Lower leg skin (tissue), 4 donors: ENCODE results near the gene ANXA4. TPM values are rescaled to one million over a fixed set of nuclear protein-coding genes. Genes with fewer than 3 reads are reported as not detected.

Experiments
- DNase-seq, 2 donors: peaks; one replicate each; pipeline ENCODE4 v3.0.0-alpha.2; 2019; ENCODE audit warnings: low spot score in 2 of 2
- H3K4me3 ChIP-seq: fragments of 200-600 bp; sonication (generic); 2 replicates; pipeline ENCODE4 v1.5.1; 2017; ENCODE audit warnings: mild to moderate bottlenecking, low read depth; ENCODE audit not compliant: poor library complexity, severe bottlenecking
- POLR2A ChIP-seq, 2 donors: fragments of 450-650 bp; IDR thresholded peaks; one replicate each; pipeline ENCODE4 v1.6.1; 2016 to 2017; ENCODE audit warnings: antibody characterized with exemption in 2 of 2, mild to moderate bottlenecking in 1 of 2, moderate library complexity in 1 of 2
- WGBS, 2 donors: methylation state at CpG; one replicate each; pipeline ENCODE4 v1.1.5; 2018; 5-methylcytosine and 5-hydroxymethylcytosine counted together
- intact Hi-C: fragments of 100-400 bp; cut with DNase I; formaldehyde crosslinking; loops from one replicate; pipeline ENCODE4 v1.15.0; 2023; ENCODE audit warnings: low total_unique reads
- total RNA-seq, 4 donors: library from RNA; depleted of rRNA; stranded (reverse); fragments of >200 nt; gene quantifications; one replicate each; pipeline ENCODE4 v1.1.0, GENCODE V29; 2016
- TF ChIP-seq, protein P1 (sequence below), 3 donors: fragments of 450-650 bp; IDR thresholded peaks; one replicate each; pipeline ENCODE4 v1.5.1; 2016; ENCODE audit warnings: antibody characterized with exemption in 3 of 3, mild to moderate bottlenecking in 3 of 3, moderate library complexity in 2 of 3

ANXA4 gene
- total RNA-seq, 4 donors from 2014 or later: 60.2 to 107 (median 64.9) TPM

DNA sequence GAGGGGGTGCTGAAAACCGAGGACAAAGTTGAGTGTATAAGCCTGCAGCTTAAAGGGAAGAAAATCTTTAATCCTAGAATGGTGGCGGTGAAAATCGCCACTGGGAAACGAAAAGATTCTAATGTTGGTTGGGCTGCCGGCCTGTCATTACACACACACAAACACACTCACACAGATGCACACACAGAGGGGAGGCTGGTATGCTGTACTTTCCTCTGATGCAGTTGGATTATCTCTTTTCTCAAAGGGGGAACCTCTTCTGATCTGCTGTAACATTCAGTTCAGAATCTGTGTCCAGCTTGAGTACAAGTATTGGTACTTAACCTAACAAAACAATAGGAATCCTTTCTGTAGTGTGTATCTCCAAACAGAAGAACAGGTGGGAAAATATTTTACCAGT is 39.0 kb downstream of the ANXA4 start:
- no peak for DNase-seq
- 77 to 83% methylated on average over 5 of the region's 5 CpGs for WGBS, 2 donors

DNA sequence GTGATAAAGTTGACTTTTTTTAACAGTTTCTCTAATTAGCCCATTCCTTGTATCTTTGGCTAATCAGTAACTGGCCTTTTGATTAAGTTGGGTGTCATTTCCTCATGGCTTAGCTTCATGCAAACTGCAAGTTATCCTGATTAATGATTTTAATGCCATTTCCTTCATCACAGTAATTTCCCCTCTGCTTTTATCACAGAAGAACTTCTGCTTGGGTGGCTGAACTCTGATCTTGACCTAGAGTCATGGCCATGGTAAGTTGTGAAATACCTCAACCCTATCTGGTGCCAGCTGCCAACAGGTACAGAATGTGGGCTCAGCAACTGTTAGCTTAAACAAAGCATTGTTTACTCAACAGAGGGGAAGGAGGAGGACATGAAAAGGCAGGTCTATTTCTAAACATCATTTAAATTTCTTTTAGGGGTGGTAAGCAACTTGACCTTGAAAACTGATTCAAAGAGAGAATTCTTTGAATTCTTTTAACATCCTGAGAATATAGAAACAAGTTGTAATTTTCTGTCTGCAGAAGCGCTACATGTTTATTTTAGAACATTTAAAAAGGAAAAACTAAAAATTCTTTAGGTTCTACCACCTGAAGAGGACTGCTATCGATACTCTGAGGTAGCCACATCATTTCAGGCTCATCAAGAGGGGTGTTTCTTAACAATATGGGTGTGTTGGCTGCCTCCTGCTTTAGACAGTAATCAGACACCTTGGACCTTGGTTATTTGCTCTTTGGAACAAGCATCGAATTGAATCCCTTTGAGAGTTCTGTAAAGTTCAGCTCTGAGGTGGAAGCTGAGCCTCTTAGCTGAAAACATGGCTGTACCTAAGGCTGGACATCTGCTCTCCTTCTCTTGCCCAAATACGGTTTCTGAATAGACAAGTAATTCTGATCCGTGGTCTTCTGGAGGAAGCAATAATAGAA is 39.7 kb downstream of the ANXA4 start:
- 78 to 79% methylated on average over 5 of the region's 5 CpGs for WGBS, 2 donors
- TF ChIP-seq, protein P1, sequence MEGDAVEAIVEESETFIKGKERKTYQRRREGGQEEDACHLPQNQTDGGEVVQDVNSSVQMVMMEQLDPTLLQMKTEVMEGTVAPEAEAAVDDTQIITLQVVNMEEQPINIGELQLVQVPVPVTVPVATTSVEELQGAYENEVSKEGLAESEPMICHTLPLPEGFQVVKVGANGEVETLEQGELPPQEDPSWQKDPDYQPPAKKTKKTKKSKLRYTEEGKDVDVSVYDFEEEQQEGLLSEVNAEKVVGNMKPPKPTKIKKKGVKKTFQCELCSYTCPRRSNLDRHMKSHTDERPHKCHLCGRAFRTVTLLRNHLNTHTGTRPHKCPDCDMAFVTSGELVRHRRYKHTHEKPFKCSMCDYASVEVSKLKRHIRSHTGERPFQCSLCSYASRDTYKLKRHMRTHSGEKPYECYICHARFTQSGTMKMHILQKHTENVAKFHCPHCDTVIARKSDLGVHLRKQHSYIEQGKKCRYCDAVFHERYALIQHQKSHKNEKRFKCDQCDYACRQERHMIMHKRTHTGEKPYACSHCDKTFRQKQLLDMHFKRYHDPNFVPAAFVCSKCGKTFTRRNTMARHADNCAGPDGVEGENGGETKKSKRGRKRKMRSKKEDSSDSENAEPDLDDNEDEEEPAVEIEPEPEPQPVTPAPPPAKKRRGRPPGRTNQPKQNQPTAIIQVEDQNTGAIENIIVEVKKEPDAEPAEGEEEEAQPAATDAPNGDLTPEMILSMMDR (IDR thresholded peaks at IDR 0.05): peak in 1 of 3 donors; percentile 73
- no peak for TF ChIP-seq POLR2A (IDR thresholded peaks at IDR 0.05)
- no peak for DNase-seq
- intact Hi-C loops: no loop called here
- no peak overlapping the region for H3K4me3 ChIP-seq

More for the DNA sequence above, 39.0 kb downstream of the ANXA4 start:
- intact Hi-C loops: no loop called here
- TF ChIP-seq, protein P1 (IDR thresholded peaks at IDR 0.05): no peak
- TF ChIP-seq POLR2A (IDR thresholded peaks at IDR 0.05): no peak
- no peak overlapping the region for H3K4me3 ChIP-seq

DNA sequence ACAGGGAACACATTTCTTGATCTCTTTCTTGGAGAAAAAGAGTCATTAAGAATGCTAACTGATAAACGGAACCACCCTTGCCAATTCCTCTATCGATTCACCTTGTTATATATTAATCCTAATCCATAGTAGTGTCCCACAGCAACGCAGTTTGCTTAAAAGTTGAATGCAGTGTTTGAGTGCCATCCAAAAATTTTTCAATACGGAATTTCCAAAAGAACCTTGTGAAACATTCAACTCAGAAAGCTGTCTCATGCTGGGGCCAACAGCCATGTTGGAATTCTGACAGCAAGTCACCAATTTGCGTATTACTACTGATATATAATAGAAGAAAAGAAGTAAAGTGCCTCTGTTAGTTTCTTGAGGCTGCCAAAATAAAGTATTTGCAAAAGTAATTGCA is 42.3 kb downstream of the ANXA4 start:
- TF ChIP-seq, protein P1 (IDR thresholded peaks at IDR 0.05): no peak
- TF ChIP-seq POLR2A (IDR thresholded peaks at IDR 0.05): no peak
- no peak for DNase-seq
- WGBS, 2 donors: 86 to 87% methylated on average over 5 of the region's 5 CpGs
- H3K4me3 ChIP-seq: no peak overlapping the region
- intact Hi-C loops: no loop called here

DNA sequence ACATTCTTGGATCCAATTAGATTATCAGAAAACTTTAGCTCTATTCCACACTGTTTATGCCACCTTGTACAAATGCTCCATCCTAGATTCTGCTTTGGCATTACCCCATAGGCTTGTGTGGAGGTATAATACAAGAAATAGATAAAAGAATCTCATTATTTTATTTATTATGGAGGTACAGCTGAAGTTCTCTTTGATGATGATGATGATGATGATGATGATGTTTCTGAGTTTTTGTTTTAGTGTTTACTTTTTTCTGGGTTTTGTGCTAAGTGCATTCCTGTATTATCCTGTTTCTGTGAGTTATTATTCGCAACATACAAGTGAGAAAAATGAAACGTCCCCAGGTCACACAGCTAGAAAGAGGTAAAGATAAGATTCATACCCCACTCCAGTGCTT is 43.4 kb downstream of the ANXA4 start:
- TF ChIP-seq, protein P1 (IDR thresholded peaks at IDR 0.05): no peak
- no peak for TF ChIP-seq POLR2A (IDR thresholded peaks at IDR 0.05)
- intact Hi-C loops: no loop called here
- H3K4me3 ChIP-seq: no peak overlapping the region
- WGBS, 2 donors: 91 to 97% methylated on average over 2 of the region's 2 CpGs
- DNase-seq: no peak

DNA sequence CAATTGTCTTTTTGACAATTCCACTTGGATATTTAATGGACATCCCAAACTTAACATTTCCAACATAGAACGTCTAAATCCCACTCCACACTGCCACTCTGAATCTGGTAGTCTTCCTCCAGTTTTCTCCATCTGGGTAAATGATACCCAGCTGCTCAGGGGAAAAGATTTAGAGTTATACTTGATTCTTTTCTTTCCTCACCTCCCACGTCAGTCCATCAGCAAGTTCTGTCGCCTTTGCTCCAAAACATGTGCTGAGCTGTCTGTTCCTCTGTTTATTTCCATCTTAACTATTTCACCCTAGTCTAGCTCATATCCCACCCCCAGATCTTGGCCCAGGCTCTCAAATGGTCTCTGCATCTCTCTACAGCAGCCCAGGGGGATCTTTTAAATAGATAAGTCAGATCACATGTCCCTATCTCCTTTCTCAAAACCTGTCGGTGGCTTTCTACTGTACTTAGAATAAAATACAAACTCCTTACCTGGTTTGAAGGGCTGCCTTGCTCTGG is 44.2 kb downstream of the ANXA4 start:
- no peak for DNase-seq
- no peak for TF ChIP-seq POLR2A (IDR thresholded peaks at IDR 0.05)
- TF ChIP-seq, protein P1 (IDR thresholded peaks at IDR 0.05): no peak
- WGBS, 2 donors: 83 to 84% methylated on average over 4 of the region's 4 CpGs
- intact Hi-C loops: no loop called here
- H3K4me3 ChIP-seq: no peak overlapping the region
